GM18873 (cell line): ENCODE results near the gene KCNA3.

ENCODE experiments used
- ATAC-seq: cut with Tn5 transposase; IDR thresholded peaks from one replicate; pipeline ENCODE4 v1.9.1; 2021; ENCODE audit warnings: mild to moderate bottlenecking, moderate library complexity, moderate number of reproducible peaks; ENCODE audit not compliant: unreplicated experiment, low FRiP score

KCNA3 gene

DNA sequence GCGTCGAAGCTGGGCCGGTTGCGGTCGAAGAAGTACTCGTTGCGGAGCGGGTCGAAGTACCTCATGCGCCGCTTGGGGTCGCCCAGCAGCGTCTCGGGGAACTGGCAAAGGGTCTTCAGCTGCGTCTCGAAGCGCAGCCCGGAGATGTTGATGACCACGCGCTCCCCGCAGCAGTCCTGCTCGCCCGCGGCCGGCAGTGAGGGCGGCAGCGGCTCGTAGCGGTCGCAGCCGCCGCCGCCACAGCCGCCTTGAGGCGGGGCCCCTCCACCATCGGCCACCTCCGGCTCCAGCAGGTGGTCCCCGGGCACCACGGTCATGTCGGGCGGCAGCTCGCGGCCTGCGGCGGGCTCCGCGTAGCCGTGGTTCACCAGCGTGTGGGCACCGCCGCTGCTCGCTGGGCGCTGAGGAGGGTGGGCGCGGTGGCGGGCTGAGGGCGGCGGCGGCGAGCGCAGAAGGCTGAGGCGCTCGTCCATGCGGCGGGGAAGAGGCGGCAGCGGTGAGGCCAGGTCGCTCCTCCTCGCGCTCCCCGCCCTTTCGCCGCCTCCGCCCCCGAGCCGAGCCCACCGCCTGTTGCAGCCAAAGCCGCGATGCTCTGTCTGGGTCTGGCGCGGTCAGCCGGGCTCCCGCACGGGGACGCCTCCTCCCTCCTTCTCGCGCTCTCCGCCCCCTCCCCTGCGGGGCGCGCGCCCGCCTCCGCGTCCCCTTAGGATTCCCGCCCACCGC is at the start of gene KCNA3:
Gene KCNA3, minus strand, starts transcription at position 604 of the 723 bp plus-strand sequence. Its CDS starts 131 bp downstream, at position 473.
- ATAC-seq, result no peak

DNA sequence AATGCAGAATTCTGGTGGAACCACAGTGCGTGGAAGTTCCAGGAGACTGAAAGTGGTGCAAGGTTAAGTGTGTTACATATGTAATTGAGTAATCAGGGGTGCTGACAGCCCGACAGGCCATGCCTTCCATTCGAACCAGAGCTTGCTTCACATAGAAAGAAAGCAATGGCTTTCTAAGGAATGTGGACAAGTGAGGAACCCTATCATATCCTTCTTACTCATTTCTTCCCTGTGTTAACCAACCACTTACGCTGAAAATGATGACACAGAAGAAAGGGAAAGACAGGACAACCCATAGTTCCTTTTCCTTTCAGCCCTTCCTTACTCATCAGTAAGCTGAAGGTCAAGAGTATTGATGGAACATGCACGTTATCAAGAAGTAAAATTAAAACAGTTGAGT is 48.1 kb upstream of the KCNA3 start:
- no peak for ATAC-seq

DNA sequence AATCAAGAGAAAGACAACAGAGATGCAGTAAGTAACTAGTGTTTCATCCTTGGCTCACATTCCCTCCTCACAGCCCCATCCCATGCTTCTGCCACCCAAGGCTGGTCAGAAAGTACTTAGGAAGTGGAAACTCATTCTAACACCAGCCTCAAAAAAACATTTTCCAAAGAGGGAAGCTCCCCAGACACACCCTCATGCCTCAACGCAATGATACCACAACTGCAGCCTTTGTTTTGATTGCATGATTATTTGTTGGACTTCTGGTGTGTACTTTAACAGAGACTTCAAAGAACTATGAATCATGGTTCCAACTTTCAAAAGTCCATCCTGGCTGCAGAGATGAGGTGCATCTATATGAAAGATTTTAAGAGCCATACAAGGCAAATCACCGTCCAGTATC is 45.2 kb upstream of the KCNA3 start:
- ATAC-seq, result no peak

DNA sequence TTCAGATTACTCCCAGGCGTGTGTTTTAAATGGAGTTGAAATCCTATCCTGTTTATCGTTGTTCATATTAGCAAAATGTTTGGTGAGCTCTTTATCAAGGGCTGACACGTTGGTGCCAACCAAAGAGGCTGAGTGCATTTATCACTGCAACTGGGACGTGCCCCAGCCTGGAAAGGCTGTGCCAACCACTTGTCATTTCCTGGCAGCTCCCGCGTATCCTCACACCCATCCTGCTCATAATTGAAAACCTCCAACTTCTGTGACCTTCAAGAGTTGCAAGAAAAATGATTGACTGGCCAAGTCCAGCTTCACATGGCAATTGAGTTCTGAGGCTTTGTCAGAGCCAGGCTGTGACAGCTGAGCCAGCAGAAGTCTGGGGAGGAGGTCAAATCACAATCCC is 43.7 kb upstream of the KCNA3 start:
- ATAC-seq, result no peak

DNA sequence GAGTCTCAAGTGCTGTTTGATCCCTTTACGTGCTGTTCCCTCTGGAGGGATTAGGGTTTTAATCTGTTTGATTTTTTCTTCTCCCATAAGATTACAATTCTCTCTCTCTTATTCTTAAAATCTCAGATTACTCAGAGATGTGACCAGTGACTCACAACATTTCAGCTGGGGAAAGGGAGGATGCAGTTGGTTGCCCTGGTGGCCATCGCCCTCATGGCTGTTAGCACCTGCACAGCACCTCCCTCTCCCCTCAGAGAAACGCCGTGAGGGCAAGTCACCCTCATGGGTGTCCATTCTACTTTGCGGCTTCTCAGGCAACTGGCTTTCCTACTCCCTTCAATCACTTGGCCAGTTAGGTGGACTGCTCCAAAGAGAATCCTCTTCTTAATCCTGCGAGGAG is 42.4 kb upstream of the KCNA3 start:
- no peak for ATAC-seq

DNA sequence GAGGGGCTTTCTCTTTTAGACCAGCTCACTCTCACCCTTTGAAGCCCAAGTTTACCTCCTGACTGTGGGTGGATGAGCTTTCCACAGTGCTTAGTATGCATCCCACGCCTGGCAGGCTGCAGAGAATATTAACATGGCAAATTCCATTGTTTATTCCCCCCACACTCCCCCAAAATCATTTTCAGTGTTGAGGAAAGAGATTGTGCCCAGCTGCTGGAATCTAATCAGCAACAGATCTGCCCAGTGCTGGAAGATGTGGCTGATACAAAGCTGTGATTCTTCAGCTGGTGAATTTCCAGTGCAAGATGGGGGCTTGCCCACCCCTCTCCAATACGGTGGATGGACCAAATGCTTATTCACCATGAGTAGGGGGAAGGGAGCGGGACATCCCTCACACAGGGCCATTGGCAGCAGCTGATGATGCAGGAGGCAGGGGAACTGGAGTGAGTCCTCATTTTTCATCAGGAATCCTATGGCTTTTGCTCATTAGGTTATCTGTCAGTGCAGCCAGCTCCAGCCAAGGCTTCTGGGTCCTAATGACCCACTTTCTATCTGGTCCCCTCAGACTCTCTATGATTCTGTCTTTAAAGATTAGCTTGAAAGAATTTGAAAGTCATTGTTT is 39.7 kb upstream of the KCNA3 start:
- ATAC-seq, result no peak

DNA sequence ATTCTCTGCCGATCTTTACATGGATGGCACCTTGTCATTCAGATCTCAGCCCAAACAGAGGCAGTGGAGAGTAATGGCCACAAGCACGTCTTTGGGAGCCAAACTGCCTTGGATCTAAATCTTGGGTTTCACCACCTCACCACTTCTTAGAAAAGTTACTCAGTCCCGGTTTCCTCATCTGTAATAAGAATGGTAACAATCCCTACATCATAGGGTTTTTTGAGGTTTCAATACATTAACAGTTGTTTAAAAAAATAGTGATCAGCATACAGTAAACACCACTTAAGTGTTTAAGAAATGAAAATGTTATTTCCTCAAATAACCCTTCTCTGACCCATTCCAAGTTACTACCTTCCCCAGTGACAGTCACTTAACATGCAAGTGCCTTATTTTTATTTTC is 38.5 kb upstream of the KCNA3 start:
- ATAC-seq, result no peak

DNA sequence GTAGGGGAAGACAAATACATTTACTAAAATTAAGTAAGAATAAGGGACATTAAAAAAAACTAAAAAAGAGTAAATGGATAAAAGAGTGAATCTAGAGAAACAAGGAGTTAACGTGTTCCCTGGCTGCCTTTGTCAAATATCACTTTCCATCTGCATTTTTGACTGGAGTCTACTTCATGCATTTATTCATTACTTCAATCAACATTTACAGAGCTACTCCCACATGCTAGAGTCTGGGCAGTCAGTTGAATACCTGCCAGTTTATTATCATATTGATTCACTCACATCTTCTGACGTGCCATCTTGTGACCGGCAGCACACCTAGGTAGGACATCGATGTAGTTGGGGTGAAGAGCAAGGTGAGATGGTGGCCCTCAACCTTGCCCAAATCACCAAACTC is 35.6 kb upstream of the KCNA3 start:
- no peak for ATAC-seq

DNA sequence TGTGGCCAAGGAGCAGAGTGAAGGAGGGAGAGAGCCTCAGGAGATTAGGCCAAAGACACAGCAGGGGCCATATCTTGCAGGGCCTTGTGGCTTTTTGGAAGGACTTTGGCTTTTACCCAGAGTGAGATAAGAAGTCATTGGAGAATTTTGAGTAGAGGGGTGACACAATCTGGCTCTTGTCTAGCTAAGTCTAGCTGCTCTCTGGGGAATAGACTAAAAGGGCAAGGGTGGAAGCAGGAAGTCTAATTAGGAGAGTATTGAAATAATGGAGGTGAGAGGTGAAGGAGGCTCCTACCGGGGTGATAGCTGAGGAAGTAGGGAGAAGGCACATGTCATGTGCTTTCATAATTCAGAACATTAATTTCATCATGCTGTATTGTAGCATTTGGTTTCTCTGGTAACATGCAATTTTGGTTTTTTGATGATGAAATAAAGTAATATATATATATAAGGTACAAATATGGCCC is 34.3 kb upstream of the KCNA3 start:
- no peak for ATAC-seq

DNA sequence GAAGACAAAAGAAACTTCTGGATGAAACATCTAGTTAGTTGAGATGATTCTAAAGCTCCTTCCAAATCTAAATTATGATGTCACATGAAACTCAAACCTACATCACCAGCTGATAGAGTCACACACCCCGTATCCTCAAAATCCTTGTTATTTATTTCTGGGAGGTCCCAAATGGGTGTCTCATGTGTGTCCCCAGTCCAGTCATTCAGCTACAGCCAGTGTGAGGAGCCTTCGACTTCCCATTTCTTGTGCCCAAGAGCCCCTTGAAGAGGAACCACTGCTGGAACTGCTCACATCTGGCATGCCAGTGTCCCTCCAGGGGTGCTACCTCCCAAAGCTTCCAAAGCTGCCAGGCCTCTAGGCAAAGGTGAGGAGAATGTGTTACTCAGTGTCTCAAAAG is 32.5 kb upstream of the KCNA3 start:
- ATAC-seq, result no peak

DNA sequence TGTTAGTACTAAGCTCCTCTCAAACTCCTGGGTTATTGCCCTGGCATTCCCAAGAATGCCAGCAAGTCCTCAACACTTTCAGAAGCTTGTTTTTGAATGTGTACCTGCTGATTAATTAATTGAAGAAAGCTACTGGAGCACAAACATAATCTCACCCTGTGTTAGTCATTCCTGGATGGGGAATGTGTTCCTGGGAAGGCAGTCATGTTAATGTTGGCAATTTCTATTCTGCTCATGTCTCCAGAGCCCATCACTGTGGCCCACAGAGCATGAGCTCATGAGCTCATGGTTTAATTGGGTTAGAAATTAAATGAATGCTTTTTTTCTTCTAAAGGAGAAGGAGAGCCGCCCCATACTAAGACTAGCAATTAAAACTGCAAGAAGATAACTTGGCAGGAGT is 31.9 kb upstream of the KCNA3 start:
- ATAC-seq, result no peak

DNA sequence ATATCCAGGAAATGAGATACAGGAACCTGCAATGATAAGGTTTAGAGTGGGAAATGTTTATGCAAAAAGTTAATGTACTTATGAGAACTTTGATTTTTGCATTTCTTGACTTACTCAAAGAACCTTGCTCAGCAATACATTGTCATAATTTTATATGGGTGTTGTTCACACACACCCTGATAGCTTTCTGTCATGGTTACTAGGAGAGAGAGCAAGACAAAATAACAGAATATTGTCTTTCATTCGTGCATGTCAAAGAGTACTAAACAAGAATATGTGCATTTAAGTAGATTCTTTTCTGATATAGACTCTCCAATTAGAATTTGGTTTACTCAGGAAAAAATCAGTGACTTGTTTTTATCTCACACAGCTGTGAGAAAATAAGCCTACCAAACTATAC is 27.5 kb upstream of the KCNA3 start:
- no peak for ATAC-seq

DNA sequence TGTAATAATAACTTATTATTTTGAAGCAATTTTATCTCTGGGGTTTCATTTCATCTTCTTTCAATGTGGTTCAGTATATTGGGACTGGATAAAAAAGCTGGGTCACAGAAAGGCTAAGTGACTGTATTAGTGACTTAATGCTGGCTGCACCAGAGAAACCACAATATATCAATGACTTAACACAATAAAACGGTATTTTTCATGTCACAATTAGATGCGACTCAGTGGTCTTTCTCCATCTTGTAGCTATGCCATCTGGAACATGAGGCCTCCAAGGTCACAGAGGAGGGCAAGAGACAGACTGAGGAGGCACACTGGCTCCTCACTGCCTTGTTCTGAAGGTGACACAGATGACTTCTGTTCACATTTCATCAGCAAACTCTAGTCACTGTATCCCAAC is 26.0 kb upstream of the KCNA3 start:
- no peak for ATAC-seq

DNA sequence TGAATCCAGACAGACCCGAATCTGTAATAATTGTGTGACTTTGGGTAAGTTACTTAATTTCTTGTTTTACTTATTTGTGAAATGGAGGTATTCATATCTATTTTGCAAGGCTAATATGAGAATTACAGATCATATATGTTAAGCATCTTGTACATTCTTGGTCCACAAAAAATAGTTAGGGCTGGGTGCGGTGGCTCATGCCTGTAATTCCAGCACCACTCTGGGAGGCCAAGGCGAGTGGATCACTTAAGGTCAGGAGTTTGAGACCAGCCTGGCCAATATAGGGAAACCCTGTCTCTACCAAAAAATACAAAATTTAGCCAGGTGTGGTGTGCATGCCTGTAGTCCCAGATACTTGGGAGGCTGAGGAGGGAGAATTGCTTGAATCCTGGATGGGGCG is 22.9 kb upstream of the KCNA3 start:
- no peak for ATAC-seq

DNA sequence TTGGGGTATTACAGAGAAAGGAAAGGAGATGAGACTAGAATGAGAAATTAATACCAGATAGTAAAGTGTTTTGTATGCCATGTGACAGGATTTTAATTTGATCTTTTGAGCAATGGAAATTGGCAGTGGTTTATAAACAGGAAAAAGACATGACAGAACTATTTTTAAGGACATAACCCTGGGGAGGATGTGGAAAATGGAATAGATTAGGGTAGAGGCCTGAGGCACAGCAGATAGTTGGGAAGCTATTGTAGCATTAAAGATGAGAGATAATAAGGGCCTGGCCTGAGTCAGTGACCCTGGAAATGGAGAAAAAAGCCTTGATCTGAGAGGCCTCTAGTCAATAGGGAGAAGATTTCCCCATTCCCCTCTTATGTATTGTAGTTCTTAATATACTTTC is 22.1 kb upstream of the KCNA3 start:
- ATAC-seq, result no peak

DNA sequence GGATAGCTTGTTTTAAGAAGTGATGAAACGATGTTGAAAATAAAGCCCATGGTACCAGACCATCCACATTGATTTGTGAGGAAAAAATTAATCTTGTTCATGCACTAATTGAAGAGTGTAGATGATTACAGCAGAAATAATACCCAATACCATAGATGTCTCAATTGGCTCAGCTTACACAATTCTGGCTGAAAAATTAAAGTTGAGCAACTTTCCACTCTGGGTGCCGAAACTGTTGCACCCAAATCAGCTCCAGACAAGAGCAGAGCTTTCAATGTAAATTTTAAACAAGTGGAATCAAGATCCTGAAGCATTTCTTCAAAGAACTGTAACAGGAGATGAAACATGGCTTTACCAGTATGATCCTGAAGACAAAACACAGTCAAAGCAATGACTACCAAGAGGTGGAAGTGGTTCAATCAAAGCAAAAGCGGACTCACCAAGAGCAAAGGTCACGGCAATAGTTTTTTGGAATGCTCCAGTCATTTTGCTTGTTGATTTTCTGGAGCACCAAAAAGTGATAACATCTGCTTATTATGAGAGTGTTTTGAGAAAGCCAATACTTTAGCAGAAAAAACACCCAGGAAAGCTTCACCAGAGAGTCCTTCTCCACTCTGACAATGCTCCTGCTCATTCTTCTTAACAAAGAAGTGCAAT is 16.1 kb upstream of the KCNA3 start:
- no peak for ATAC-seq

DNA sequence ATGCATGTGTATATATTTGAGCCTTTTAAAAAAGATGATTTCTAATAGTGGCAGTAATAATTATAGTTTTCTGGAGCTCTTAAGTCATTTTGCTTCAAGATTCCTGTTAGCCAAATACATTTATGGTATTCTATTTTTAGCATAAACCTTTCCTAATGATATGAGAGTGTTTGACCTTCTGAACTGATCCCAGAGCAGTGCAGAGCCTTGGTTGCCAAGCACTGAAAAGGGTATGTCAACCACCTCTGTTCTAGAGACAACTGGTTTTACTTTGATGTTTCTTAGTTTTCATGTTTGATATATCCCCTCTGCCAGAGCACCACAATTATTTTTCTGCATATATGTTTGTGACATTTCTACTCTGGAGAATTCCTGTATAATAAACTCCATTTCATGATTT is 15.1 kb upstream of the KCNA3 start:
- ATAC-seq, result no peak

DNA sequence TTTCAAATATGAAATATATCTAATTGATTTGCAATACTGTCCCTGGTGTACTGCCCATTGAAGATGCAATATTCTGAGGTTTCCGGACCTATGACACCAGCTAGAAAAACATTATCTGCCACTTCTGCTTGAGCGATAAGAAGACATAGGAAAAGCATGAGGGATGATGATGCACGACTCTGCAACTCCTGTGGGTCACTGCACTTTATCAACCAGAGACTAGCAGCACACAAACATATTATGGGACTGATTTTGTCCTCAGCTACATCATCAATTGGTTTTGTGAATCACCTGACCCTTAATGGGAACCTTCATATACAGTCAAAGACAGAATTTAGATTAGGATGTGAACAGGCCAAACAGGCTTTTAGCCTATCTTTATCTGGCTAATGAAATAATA is 13.8 kb upstream of the KCNA3 start:
- ATAC-seq, result no peak

DNA sequence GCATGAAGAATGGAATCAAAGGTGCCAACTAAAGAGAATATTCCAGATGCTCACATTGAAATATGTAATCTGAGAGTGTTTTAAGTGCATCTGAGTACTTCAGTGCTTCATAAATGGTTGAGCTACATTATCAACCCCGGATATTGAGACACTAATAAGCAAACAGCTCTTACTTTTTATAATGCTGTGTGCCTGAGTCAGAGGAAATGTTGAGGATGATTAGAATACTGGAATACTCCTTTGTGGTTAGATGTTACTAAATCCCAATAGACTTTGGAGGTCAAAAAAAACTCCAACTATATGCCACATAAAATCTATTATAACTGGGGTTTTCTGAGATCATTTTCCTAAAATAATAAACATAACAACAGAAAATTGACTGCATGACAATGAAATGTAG is 12.5 kb upstream of the KCNA3 start:
- no peak for ATAC-seq

DNA sequence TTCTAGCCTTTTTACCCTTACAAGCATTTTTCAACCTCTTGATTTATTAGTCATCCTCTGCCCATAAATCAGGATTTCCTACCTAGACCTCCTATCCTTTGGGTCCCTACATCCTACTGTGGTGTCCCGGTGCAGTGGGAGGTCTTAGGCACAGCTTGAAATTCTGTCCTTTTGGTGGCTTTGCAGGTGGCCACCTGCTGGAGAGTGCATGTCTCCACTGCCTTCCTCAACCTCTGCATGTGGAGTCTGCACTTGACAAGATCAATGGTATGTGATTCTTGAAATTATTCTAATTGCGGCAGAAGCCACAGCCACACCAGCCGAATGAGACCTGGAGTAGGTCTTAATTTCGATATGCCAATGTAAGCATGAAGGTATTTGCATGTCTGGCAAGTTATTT is 11.4 kb upstream of the KCNA3 start:
- no peak for ATAC-seq

DNA sequence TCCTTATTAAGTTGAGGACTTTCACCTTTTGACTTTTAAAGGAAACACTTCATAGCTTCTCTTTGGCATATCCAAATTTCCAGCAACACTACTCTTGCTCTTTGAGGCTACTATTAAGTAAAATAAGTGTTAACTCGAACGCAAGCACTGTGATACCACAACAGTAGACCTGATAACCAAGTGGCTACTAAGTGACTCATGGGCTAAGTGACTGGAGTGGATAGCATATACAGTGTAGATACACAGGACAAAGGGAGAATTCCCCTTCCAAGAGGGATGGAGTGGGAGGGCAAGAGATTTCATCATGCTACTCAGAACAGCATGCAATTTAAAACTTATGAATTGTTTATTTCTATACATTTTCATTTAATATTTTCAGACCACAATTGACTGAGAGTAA is 9.8 kb upstream of the KCNA3 start:
- ATAC-seq, result no peak

DNA sequence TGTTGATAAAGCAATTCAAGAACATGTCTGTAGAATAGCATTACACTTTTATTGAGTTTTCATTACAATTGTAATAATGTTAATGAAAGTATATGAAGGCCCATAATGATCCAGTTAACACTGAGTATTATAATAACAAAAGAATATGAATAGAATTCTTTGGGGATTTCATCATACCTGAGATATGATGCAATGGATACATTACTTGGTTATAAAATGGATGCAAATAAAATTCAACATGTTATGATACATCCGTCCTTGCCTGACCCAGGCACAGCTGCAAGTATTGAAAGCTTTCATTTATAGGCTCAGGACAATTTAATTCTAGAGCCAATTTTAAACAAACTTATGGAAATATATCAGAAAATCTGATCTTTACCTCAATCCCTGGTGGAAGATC is 8.2 kb upstream of the KCNA3 start:
- ATAC-seq, result no peak
